ENCODE data around the gene NEXN.
"Not testable (repeated sequence)": the region's sequence is repeated elsewhere in the genome, so short reads cannot be mapped to it uniquely, and the experiment has no call there.

NEXN gene

GRCh38 chr1:77906624-77907023, 18.2 kb downstream of the NEXN start:
- no peak for DNase-seq

GRCh38 chr1:77910116-77910515, 21.7 kb downstream of the NEXN start:
- DNase-seq: no peak

- not testable (repeated sequence) for DNase-seq
These were observed 30.5 kb downstream of the NEXN start for GRCh38 chr1:77918918-77919317.

GRCh38 chr1:77925518-77925917, 37.1 kb downstream of the NEXN start:
- DNase-seq: no peak

GRCh38 chr1:77925956-77926355, 37.5 kb downstream of the NEXN start:
- no peak for DNase-seq

- DNase-seq: peak; percentile 19
These were observed 38.3 kb downstream of the NEXN start for GRCh38 chr1:77926561-77927357.

- DNase-seq: no peak
These were observed 39.0 kb downstream of the NEXN start for GRCh38 chr1:77927414-77927813.

GRCh38 chr1:77929806-77930205, 41.4 kb downstream of the NEXN start:
- no peak for DNase-seq

GRCh38 chr1:77938651-77939050, 50.2 kb downstream of the NEXN start:
- DNase-seq: no peak

GRCh38 chr1:77940921-77941570, 52.6 kb downstream of the NEXN start:
- DNase-seq: no peak

GRCh38 chr1:77942400-77943140, 54.1 kb downstream of the NEXN start:
- no peak for DNase-seq

- no peak for DNase-seq
These were observed 56.9 kb downstream of the NEXN start for GRCh38 chr1:77945345-77945744.

- DNase-seq: no peak
These were observed 60.5 kb downstream of the NEXN start for GRCh38 chr1:77948841-77949424.

GRCh38 chr1:77950873-77951272, 62.4 kb downstream of the NEXN start:
- no peak for DNase-seq

- DNase-seq: no peak
These were observed 62.9 kb downstream of the NEXN start for GRCh38 chr1:77951328-77951727.

GRCh38 chr1:77953907-77954306, 65.5 kb downstream of the NEXN start:
- no peak for DNase-seq

- DNase-seq: no peak
These were observed 66.1 kb downstream of the NEXN start for GRCh38 chr1:77954521-77954920.

- no peak for DNase-seq
These were observed 67.3 kb downstream of the NEXN start for GRCh38 chr1:77955709-77956108.

- no peak for DNase-seq
These were observed 68.0 kb downstream of the NEXN start for GRCh38 chr1:77956464-77956863.

- no peak for DNase-seq
These were observed 70.0 kb downstream of the NEXN start for GRCh38 chr1:77958391-77958790.

- no peak for DNase-seq
These were observed 70.4 kb downstream of the NEXN start for GRCh38 chr1:77958850-77959249.

GRCh38 chr1:77961392-77961791, 73.0 kb downstream of the NEXN start:
- DNase-seq: no peak

- no peak for DNase-seq
These were observed 77.9 kb downstream of the NEXN start for GRCh38 chr1:77966291-77966690.

GRCh38 chr1:77970192-77970591, 81.8 kb downstream of the NEXN start:
- DNase-seq: no peak

Data from RPMI8226 (cell line).